Heart left ventricle (tissue), 16 donors: ENCODE results near the gene CSTF2. TPM values are rescaled to one million over a fixed set of nuclear protein-coding genes. Genes with fewer than 3 reads are reported as not detected.
"Not testable (repeated sequence)": the region's sequence is repeated elsewhere in the genome, so short reads cannot be mapped to it uniquely, and the experiment has no call there.

Experiments
- ATAC-seq, 4 donors: fragments of 200-7000 bp; cut with Tn5 transposase; one replicate each; pipeline ENCODE4 v1.9.1; 2020 to 2022; ENCODE audit warnings: moderate library complexity in 4 of 4, mild to moderate bottlenecking in 3 of 4, moderate number of reproducible peaks in 1 of 4
- DNase-seq, 5 donors: peaks; one replicate each; pipeline ENCODE4 v3.0.0-alpha.2; 2020
- H3K27ac ChIP-seq, 12 donors: fragments of 200-600 bp; sonication (generic) in 4 of 12; one replicate each; pipeline versions ENCODE4 v1.5.0 to v1.8.0; 2016 to 2022; ENCODE audit warnings: mild to moderate bottlenecking in 2 of 12
- H3K27me3 ChIP-seq, 9 donors: fragments of 200-600 bp; sonication (generic) in 2 of 9; one replicate each; pipeline versions ENCODE4 v1.5.1 to v1.8.0; 2016 to 2022; ENCODE audit warnings: mild to moderate bottlenecking in 3 of 9
- H3K36me3 ChIP-seq, 9 donors: fragments of 200-600 bp; sonication (generic) in 2 of 9; one replicate each; pipeline versions ENCODE4 v1.5.0 to v1.8.0; 2018 to 2022; ENCODE audit warnings: mild to moderate bottlenecking in 2 of 9
- H3K4me1 ChIP-seq, 12 donors: fragments of 200-600 bp; sonication (generic) in 4 of 12; one replicate each; pipeline versions ENCODE4 v1.5.0 to v1.8.0; 2016 to 2022; ENCODE audit warnings: mild to moderate bottlenecking in 3 of 12
- H3K4me3 ChIP-seq, 12 donors: fragments of 200-600 bp; sonication (generic) in 4 of 12; one replicate each; pipeline versions ENCODE4 v1.5.0 to v1.8.0; 2017 to 2022; ENCODE audit warnings: mild to moderate bottlenecking in 9 of 12, moderate library complexity in 4 of 12
- H3K9me3 ChIP-seq, 12 donors: fragments of 200-600 bp; sonication (generic) in 4 of 12; one replicate each; pipeline versions ENCODE4 v1.5.0 to v1.8.0; 2016 to 2022; ENCODE audit warnings: mild to moderate bottlenecking in 1 of 12
- CTCF ChIP-seq, 12 donors: fragments of 200-600 bp; sonication (generic) in 4 of 12; IDR thresholded peaks; one replicate each; pipeline versions ENCODE4 v1.5.0 to v1.8.0; 2018 to 2022; ENCODE audit warnings: antibody characterized with exemption in 12 of 12, mild to moderate bottlenecking in 5 of 12
- POLR2A ChIP-seq, 2 donors: fragments of 450-650 bp; IDR thresholded peaks; one replicate each; pipeline ENCODE4 v1.6.1; 2017; ENCODE audit warnings: antibody characterized with exemption in 2 of 2, mild to moderate bottlenecking in 2 of 2, moderate library complexity in 2 of 2
- WGBS, 4 donors: extraction: QIAGEN DNeasy Blood & Tissue Kit in 2 of 4; methylation state at CpG; one replicate each; pipeline versions ENCODE4 v1.1.5 to v1.1.7; 2013 to 2018; 5-methylcytosine and 5-hydroxymethylcytosine counted together
- intact Hi-C, 10 donors: fragments of 100-400 bp; cut with DNase I; formaldehyde crosslinking; loops; one replicate each; pipeline versions ENCODE4 v1.11.1 to v1.14.2; 2022
- polyA plus RNA-seq, 2 donors: library from polyadenylated mRNA; stranded (reverse); fragments of 200-250 nt; gene quantifications; one replicate each; pipeline ENCODE4 v1.2.3, GENCODE V29; 2013
- total RNA-seq, 9 donors: library from RNA; depleted of rRNA in 2 of 9; stranded (reverse); fragments of >200 nt in 2 of 9; fragmentation: NEBNext Ultra II Directional in 3 of 9; extraction: Animal tissue kit (Norgen Biotek cat#: 25700) in 3 of 9; gene quantifications; one replicate each; pipeline versions ENCODE4 v1.1.0 to v1.2.4, GENCODE V29; 2016 to 2023
- donor health status: ischemic (EF 13 %, LVEDD 7.1; RV severe dilation, severe dysfunction).
- donor health status: healthy with polysubstance abuse.
- donor health status: DM: no; HTN: yes; CAD: no.
- donor health status: DM: no; HTN: no; CAD: no.
- donor health status: ischemic (EF 25% LVEDD 6.9; RV normal size, moderate dysfunction).
- donor health status: ischemic (EF 25% LVEDD 5.7; RV mildly dilated, moderate dysfunction).
- donor health status: healthy.
- donor health status: DM: yes; HTN: yes; CAD: no.
- donor health status: ischemic (EF 35%, LVEDD 5.7; RV mildly dilated, moderate dysfunction).
- donor health status: nonischemic (EF 11% LVEDD 7.7; RV severe dilation, severe dysfunction).
- donor health status: DM: yes; HTN: yes; CAD: no.
- donor health status: PGD.
- donor health status: ischemic (EF 29% LVEDD 5.4; RV normal size, mild dysfunction).
- donor health status: nonischemic (EF 23%, LVEDD 6.1; RV moderate dilation, normal function).

Gene CSTF2
- total and polyA plus RNA-seq, 11 donors: 2.6 to 13.1 (median 8.6) TPM

GRCh38 chrX:100802843-100803242 is 17.3 kb upstream of the CSTF2 start:
- no peak overlapping the region for H3K27ac ChIP-seq
- no peak for DNase-seq
- intact Hi-C loops: no loop called here
- ATAC-seq: no peak
- WGBS, 4 donors: 75 to 92% (median 83%) methylated on average over 3 of the region's 3 CpGs
- H3K4me1 ChIP-seq: no peaks in the 10 kb centered on the region
- peaks cover 0 to 24% (median 0%) of the 10 kb centered on the region in 12 donors for H3K9me3 ChIP-seq
- H3K4me3 ChIP-seq: no peak overlapping the region
- H3K27me3 ChIP-seq: no peaks in the 10 kb centered on the region
- TF ChIP-seq CTCF (IDR thresholded peaks at IDR 0.05): no peak
- TF ChIP-seq POLR2A (IDR thresholded peaks at IDR 0.05): no peak
- no peaks in the 10 kb centered on the region for H3K36me3 ChIP-seq

- no peak for TF ChIP-seq POLR2A (IDR thresholded peaks at IDR 0.05)
- no peak for TF ChIP-seq CTCF (IDR thresholded peaks at IDR 0.05)
- no peaks in the 10 kb centered on the region for H3K36me3 ChIP-seq
Observed at GRCh38 chrX:100804780-100805179, 15.4 kb upstream of the CSTF2 start.

GRCh38 chrX:100808265-100808664 is 11.9 kb upstream of the CSTF2 start:
- H3K4me1 ChIP-seq, H3K4me3 ChIP-seq, intact Hi-C loops, H3K36me3 ChIP-seq, H3K27ac ChIP-seq, ATAC-seq, DNase-seq: not testable (repeated sequence)
- H3K9me3 ChIP-seq: peaks cover 0 to 24% (median 0%) of the 10 kb centered on the region in 12 donors
- 81 to 94% (median 89%) methylated on average over 7 of the region's 7 CpGs for WGBS, 4 donors
- peaks cover 0 to 18% (median 0%) of the 10 kb centered on the region in 9 donors for H3K27me3 ChIP-seq

More at GRCh38 chrX:100804780-100805179, 15.4 kb upstream of the CSTF2 start:
- DNase-seq: no peak
- intact Hi-C loops: no loop called here
- Histone ChIP-seq H3K4me3 (no peak overlapping the region), H3K4me1 (no peaks in the 10 kb centered on the region), H3K9me3 (peaks cover 0 to 24% (median 0%) of the 10 kb centered on the region in 12 donors), H3K27ac (no peak overlapping the region), H3K27me3 (no peaks in the 10 kb centered on the region)
- no peak for ATAC-seq
- WGBS, 4 donors: 52 to 67% (median 64%) methylated on average over 1 of the region's 1 CpG

GRCh38 chrX:100812216-100813158 is 7.7 kb upstream of the CSTF2 start:
- no peaks in the 10 kb centered on the region for H3K4me1 ChIP-seq
- no peaks in the 10 kb centered on the region for H3K36me3 ChIP-seq
- peaks cover 0 to 37% (median 0%) of the 10 kb centered on the region in 9 donors for H3K27me3 ChIP-seq
- ATAC-seq (no peak), DNase-seq (no peak)
- intact Hi-C loops: no loop called here
- TF ChIP-seq POLR2A (IDR thresholded peaks at IDR 0.05): no peak
- H3K9me3 ChIP-seq: no peaks in the 10 kb centered on the region
- no peak overlapping the region for H3K27ac ChIP-seq
- WGBS, 4 donors: 31 to 44% (median 41%) methylated on average over 12 of the region's 12 CpGs
- H3K4me3 ChIP-seq: no peak overlapping the region

- no peak overlapping the region for H3K4me3 ChIP-seq
- H3K36me3 ChIP-seq: peaks cover 0 to 6% (median 0%) of the 10 kb centered on the region in 9 donors
- intact Hi-C loops: no loop called here
- ATAC-seq (no peak), DNase-seq (no peak)
- peaks cover 0 to 7% (median 0%) of the 10 kb centered on the region in 12 donors for H3K4me1 ChIP-seq
- WGBS, 4 donors: 39 to 76% (median 53%) methylated on average over 2 of the region's 2 CpGs
- TF ChIP-seq POLR2A (IDR thresholded peaks at IDR 0.05) (no peak), CTCF (IDR thresholded peaks at IDR 0.05) (no peak)
- peaks cover 0 to 8% (median 0%) of the 10 kb centered on the region in 12 donors for H3K9me3 ChIP-seq
- H3K27ac ChIP-seq: no peak overlapping the region
- H3K27me3 ChIP-seq: peaks cover 0 to 31% (median 0%) of the 10 kb centered on the region in 9 donors
Observed at GRCh38 chrX:100817340-100817739, 2.9 kb upstream of the CSTF2 start.
